Adipocyte (in vitro differentiated cells): ENCODE measurements around the gene FDXR.
A peak's percentile ranks its signal among the peaks of the same experiment; 100 is the strongest.

Experiments used
- DNase-seq: peaks from one replicate; pipeline ENCODE4 v3.0.0-alpha.2; 2015; ENCODE audit warnings: low read depth
- H3K27me3 ChIP-seq: replicated peaks from 2 replicates; pipeline ENCODE4 v1.7.0; 2013; ENCODE audit warnings: mild to moderate bottlenecking, low read length, moderate library complexity; ENCODE audit not compliant: control insufficient read depth, insufficient read depth
- H3K36me3 ChIP-seq: 2 replicates; pipeline ENCODE4 v1.7.0; 2013; ENCODE audit warnings: low read length, mild to moderate bottlenecking, moderate library complexity; ENCODE audit not compliant: control insufficient read depth, insufficient read depth, severe bottlenecking
- H3K4me1 ChIP-seq: 2 replicates; pipeline ENCODE4 v1.7.0; 2013; ENCODE audit warnings: mild to moderate bottlenecking, low read length, moderate library complexity; ENCODE audit not compliant: control insufficient read depth, insufficient read depth
- H3K4me3 ChIP-seq: 2 replicates; pipeline ENCODE4 v1.7.0; 2013; ENCODE audit warnings: mild to moderate bottlenecking, low read length, moderate library complexity
- H3K9ac ChIP-seq: 2 replicates; pipeline ENCODE4 v1.7.0; 2013; ENCODE audit warnings: mild to moderate bottlenecking, low read length, moderate library complexity
- H3K9me3 ChIP-seq: 2 replicates; pipeline ENCODE4 v1.7.0; 2013; ENCODE audit warnings: mild to moderate bottlenecking, low read length, moderate library complexity; ENCODE audit not compliant: control insufficient read depth

FDXR gene

DNA sequence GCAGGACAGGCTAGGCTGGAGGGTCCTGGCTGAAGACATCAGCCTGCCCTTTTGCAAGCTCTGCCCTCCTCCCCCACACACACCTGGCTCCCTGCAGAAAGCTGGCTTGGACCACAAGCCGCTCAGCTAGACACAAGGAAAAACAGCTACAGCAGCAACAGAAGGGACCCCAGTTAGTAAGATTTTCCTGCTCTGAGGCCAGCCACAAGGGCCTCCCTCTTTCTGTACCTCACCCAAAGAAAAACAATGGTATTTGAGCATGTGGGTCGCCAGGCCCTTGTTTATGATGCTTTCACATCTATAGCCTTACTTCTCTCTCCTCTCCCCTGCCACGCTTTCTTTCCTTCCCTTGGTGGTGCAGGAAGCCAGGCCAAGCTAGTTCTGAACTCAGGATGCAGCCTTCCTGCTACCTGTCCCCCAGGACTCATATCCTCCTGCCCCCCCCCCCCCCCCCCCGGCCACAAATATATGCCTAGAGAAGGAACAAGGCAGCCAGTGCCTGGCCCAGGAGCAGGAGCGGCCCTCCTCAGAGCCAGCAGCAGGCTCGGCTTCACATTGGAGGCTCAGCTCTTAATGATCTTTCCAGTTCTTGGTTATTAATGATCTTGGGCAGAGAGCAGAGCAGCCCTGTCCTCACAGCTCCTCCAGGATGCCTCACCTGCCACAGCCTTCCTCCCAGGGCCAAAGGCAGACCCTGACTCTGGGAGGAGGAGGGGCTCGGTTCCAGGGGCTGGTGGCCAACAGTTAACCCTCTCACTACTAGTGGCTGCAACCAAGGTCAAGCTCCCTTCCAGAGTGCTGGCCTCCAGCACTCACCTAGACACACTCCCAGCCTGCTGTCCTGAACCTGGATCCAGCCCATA lies 32.6 kb downstream of the FDXR start:
- Histone ChIP-seq H3K27me3 (no peaks in the 10 kb centered on the region), H3K9ac (no peak overlapping the region), H3K4me3 (no peak overlapping the region), H3K36me3 (peaks cover 20% of the 10 kb centered on the region), H3K4me1 (peaks cover 16% of the 10 kb centered on the region), H3K9me3 (no peaks in the 10 kb centered on the region)
- DNase-seq, result no peak

DNA sequence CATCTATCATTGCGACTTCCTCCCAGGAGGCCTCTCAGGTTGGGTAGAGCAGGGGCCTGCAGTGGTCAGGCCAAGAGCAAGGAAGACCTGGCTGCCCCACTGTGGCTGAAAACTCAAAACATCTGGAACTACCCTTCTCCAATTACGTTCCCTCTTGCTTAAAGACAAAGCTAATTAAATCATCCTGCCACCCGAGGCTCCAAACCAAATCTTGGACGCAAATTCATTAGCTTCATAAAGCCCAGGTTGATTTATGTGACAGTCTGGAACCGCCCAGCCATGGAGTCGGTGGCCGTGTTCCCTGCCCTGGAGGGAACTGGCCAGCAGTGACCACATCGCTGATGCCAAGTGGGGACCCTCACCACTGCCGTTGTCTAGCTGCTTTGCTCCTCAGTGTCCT lies 34.5 kb downstream of the FDXR start:
- peaks cover 16% of the 10 kb centered on the region for H3K4me1 ChIP-seq
- no peaks in the 10 kb centered on the region for H3K27me3 ChIP-seq
- no peak for DNase-seq
- no peak overlapping the region for H3K9ac ChIP-seq
- H3K36me3 ChIP-seq, result peaks cover 23% of the 10 kb centered on the region
- no peak overlapping the region for H3K4me3 ChIP-seq
- no peaks in the 10 kb centered on the region for H3K9me3 ChIP-seq

DNA sequence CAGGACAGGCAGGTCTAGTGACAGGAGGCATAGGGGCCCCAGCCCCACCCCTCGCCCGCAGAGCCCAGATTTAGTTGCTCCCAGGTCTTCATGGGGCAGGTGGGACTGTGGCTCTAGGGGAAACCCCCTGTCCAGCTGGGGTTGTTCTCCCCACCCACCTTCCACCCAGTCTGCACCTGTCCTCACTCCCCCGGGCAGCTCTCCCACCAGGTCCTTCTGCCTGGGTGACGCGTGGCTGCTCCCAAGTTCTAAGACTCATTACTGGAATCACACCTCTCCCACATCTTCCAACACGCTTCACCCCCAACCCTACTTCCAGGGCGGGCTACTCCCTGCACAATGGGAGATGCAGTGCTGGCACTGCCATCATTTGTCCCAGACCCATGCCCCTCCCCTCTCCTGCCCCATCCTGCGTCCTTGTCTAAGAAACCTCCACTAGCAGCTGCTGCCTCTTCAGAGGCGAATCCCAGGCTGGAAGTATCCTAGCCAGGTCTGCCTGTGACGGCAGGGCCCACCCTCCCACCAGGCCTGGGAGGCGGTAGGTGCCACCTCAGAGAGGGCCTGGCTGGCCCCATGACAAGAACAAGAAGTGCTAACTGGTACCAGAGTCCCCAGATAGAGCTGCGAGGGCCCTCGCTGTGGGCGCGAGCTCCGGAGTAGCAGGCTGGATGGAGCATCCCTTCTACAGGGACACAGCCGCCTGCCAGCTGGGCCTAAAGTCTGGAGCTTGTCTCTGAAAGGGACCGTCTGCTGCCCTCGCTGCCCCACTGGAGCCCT lies 35.9 kb downstream of the FDXR start:
- Histone ChIP-seq H3K4me1 (peaks cover 10% of the 10 kb centered on the region), H3K4me3 (no peak overlapping the region), H3K9me3 (no peaks in the 10 kb centered on the region), H3K27me3 (no peaks in the 10 kb centered on the region), H3K9ac (no peak overlapping the region), H3K36me3 (peaks cover 23% of the 10 kb centered on the region)
- DNase-seq, result no peak

- no peaks in the 10 kb centered on the region for H3K27me3 ChIP-seq
- no peak for DNase-seq
- H3K9me3 ChIP-seq, result no peaks in the 10 kb centered on the region
- no peak overlapping the region for H3K4me3 ChIP-seq
- H3K36me3 ChIP-seq, result peaks cover 23% of the 10 kb centered on the region
- H3K4me1 ChIP-seq, result peaks cover 8% of the 10 kb centered on the region
- no peak overlapping the region for H3K9ac ChIP-seq
Measured at GRCh38 chr17:74836191-74836590, 36.6 kb downstream of the FDXR start.

GRCh38 chr17:74833501-74834377 lies 39.1 kb downstream of the FDXR start:
- Histone ChIP-seq H3K27me3 (no peaks in the 10 kb centered on the region), H3K4me3 (no peak overlapping the region)

DNA sequence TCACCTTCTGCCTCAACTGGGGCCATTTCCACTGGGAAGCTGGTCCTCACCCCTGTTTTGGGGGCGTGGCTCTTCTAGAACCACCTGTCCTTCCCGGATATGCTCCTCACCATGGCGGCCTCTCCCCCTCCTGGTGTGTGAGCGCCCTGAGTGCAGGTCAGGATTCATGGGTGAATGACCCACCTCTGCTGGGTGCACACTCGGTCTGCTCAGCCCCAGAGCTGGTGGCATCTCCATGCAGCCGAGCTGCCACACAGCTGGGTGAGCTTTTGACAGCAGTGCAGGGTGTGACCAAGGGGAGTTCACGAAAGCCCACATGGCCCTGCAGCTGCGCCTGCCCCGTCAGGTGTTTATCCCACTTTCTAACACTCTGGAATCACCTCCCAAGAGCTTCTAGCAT lies 40.4 kb downstream of the FDXR start:
- H3K9ac ChIP-seq, result no peak overlapping the region
- H3K4me3 ChIP-seq, result no peak overlapping the region
- H3K4me1 ChIP-seq, result no peaks in the 10 kb centered on the region
- H3K36me3 ChIP-seq, result peaks cover 33% of the 10 kb centered on the region
- no peaks in the 10 kb centered on the region for H3K27me3 ChIP-seq
- H3K9me3 ChIP-seq, result no peaks in the 10 kb centered on the region
- no peak for DNase-seq

More at GRCh38 chr17:74833501-74834377, 39.1 kb downstream of the FDXR start:
- no peak overlapping the region for H3K9ac ChIP-seq
- H3K4me1 ChIP-seq, result no peaks in the 10 kb centered on the region
- H3K9me3 ChIP-seq, result no peaks in the 10 kb centered on the region
- peaks cover 33% of the 10 kb centered on the region for H3K36me3 ChIP-seq
- peak; percentile 36 for DNase-seq

DNA sequence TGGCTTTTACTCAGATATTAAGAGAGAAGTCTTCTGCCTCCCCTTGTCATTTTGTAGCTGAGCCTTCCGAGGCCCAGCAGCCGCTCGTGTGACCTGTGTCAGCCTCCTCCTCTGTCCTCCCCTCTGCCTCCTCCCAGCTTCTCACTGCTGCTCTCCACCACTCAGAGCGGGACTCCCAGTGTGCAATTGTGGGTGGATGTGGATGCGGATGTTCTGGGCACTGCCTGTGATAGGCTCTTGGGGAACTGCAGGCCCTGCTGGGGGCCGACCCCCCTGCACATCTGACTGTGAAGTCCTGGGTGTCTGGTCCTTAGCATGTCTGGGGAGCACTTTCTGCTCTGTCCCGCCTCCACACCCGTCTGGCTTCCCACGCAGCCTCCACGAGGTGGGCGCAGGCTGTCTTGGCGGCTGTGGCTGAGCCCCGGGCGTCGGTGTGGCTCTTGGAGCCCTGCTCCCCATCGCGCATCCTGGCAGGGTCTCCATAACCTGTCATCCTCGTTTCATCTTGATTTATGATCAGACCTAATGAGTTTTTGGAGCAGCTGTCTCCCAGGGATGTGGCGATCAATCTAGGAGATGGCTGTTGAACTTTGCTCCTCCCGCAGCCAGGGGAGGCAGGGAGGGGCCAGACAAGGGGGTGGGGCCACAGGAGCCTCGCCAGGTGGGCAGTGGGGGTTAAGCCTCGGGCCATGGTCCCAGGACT lies 41.2 kb downstream of the FDXR start:
- Histone ChIP-seq H3K4me1 (no peaks in the 10 kb centered on the region), H3K36me3 (peaks cover 27% of the 10 kb centered on the region), H3K27me3 (no peaks in the 10 kb centered on the region), H3K4me3 (no peak overlapping the region), H3K9me3 (no peaks in the 10 kb centered on the region), H3K9ac (no peak overlapping the region)
- DNase-seq, result no peak

DNA sequence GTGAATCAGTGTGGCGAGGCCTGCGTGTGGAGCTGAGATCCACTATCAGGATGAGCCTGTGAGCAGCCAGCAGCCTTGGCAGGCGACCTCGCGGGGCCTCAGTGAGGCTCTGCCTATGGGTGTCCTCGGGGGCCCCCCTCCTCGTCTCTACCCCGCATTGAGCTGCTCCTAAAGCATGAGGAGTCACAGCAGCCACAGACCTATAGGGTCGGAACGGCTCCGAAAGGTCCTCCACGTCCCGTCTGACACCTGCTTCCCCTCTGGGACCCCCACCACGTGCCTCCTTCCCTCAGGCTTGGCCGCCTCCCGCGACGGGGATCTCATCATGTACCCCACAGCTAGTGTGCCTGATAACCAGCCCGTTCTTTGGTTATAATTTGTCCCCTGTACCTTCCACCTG lies 41.9 kb downstream of the FDXR start:
- Histone ChIP-seq H3K4me3 (no peak overlapping the region), H3K36me3 (peaks cover 23% of the 10 kb centered on the region), H3K27me3 (no peaks in the 10 kb centered on the region), H3K9ac (no peak overlapping the region), H3K9me3 (no peaks in the 10 kb centered on the region), H3K4me1 (no peaks in the 10 kb centered on the region)
- DNase-seq, result no peak

DNA sequence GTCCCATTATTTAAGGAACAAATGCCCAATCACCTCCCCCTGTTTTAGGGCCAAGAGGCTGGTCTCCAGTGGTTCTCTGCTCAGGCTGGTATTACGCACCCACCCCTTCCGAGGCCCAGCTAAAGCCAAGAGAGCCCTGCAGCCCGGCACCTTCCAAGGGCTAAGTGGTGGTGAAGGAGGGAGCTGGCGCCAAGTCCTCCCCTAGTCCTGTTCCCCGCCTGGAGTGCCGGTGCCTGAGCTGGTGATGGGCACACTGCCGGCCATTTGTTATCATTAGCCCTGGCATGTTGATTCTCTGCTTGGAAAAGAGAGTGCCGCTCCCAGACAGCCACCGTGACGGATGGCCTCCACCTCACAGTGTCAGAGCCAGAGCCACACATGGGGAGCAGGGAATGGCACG lies 45.0 kb downstream of the FDXR start:
- Histone ChIP-seq H3K36me3 (peaks cover 29% of the 10 kb centered on the region), H3K27me3 (no peaks in the 10 kb centered on the region), H3K4me3 (no peak overlapping the region), H3K9me3 (no peaks in the 10 kb centered on the region), H3K4me1 (peaks cover 10% of the 10 kb centered on the region), H3K9ac (no peak overlapping the region)
- no peak for DNase-seq

- DNase-seq, result no peak
- no peaks in the 10 kb centered on the region for H3K27me3 ChIP-seq
- H3K4me3 ChIP-seq, result no peak overlapping the region
- no peaks in the 10 kb centered on the region for H3K9me3 ChIP-seq
- H3K36me3 ChIP-seq, result peaks cover 32% of the 10 kb centered on the region
- H3K9ac ChIP-seq, result no peak overlapping the region
- peaks cover 16% of the 10 kb centered on the region for H3K4me1 ChIP-seq
Measured at GRCh38 chr17:74825952-74826719, 46.7 kb downstream of the FDXR start.
